Activated naive CD4-positive, alpha-beta T cell treated with anti-CD3 and anti-CD28 coated beads, Interleukin-2, amount 10 ng/mL, durations not matched to agents 7 days and 5 days (primary cell): ENCODE results near the gene PREX1.

Source experiments
- CTCF ChIA-PET: fragments of 350-600 bp; sonication (Branson Sonifier 250); formaldehyde crosslinking; loops from one replicate; lab custom pipeline; 2021; ENCODE audit warnings: antibody characterized with exemption; lab: Charles Lee
- DNase-seq: peaks from one replicate; pipeline ENCODE4 v3.0.0-alpha.2; 2020
- H3K27ac Mint-ChIP-seq: one replicate; pipeline ENCODE4 v1.8.0; 2021; ENCODE audit warnings: mild to moderate bottlenecking, moderate library complexity, mixed read lengths
- H3K27me3 Mint-ChIP-seq: one replicate; pipeline ENCODE4 v1.8.0; 2021; ENCODE audit warnings: mild to moderate bottlenecking, mixed read lengths
- H3K36me3 Mint-ChIP-seq: one replicate; pipeline ENCODE4 v1.8.0; 2021; ENCODE audit warnings: mixed read lengths
- H3K4me1 Mint-ChIP-seq: one replicate; pipeline ENCODE4 v1.8.0; 2021; ENCODE audit warnings: mixed read lengths
- H3K4me3 Mint-ChIP-seq: one replicate; pipeline ENCODE4 v1.8.0; 2021; ENCODE audit warnings: mild to moderate bottlenecking, moderate library complexity, mixed read lengths
- H3K9me3 Mint-ChIP-seq: one replicate; pipeline ENCODE4 v1.8.0; 2021; ENCODE audit warnings: mixed read lengths

PREX1 gene

DNA sequence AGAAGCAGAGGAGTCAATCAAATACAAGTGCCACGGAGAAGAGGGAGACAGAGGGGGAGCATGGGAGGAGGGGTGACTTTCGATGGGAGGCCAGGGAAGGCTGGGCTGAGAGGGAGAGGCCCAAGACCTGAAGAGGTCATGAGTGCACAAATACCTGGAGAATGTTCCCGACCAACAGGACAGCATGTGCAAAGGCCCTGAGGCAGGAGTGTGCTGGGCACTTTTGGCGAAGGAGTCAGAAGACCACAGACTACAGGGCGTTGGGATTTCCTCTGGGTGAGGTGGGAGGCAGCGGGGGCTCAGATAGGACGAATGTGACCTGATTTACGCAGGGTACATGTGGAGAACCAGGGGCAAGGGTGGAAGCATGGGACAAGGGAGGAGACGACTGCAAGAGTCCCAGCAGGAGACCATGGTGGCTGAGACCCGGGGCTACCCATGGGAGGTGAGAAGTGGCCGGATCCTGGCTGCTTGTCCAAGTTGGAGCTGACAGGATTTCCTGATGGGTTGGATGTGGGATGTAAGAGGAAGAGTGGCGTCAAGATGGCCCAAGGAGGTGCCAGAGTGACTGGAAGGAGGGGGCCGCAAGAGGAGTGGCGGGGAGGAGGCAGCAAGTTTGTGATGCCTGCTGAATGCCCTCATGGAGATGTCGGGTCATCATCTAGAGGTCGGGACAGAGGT is 23.4 kb downstream of the PREX1 start:
- CTCF ChIA-PET = no interaction called here
- peaks cover 47% of the 10 kb centered on the region for H3K36me3 Mint-ChIP-seq
- no peak overlapping the region for H3K4me3 Mint-ChIP-seq
- peaks cover 24% of the 10 kb centered on the region for H3K9me3 Mint-ChIP-seq
- H3K27ac Mint-ChIP-seq = no peak overlapping the region
- no peak for DNase-seq
- H3K27me3 Mint-ChIP-seq = peaks cover 19% of the 10 kb centered on the region
- peaks cover 22% of the 10 kb centered on the region for H3K4me1 Mint-ChIP-seq

GRCh38 chr20:48803176-48804053 is 24.4 kb downstream of the PREX1 start:
- H3K27ac Mint-ChIP-seq = no peak overlapping the region
- peaks cover 18% of the 10 kb centered on the region for H3K9me3 Mint-ChIP-seq
- peaks cover 18% of the 10 kb centered on the region for H3K4me1 Mint-ChIP-seq
- no peak for DNase-seq
- H3K27me3 Mint-ChIP-seq = peaks cover 16% of the 10 kb centered on the region
- peaks cover 39% of the 10 kb centered on the region for H3K36me3 Mint-ChIP-seq
- CTCF ChIA-PET = no interaction called here
- H3K4me3 Mint-ChIP-seq = no peak overlapping the region

DNA sequence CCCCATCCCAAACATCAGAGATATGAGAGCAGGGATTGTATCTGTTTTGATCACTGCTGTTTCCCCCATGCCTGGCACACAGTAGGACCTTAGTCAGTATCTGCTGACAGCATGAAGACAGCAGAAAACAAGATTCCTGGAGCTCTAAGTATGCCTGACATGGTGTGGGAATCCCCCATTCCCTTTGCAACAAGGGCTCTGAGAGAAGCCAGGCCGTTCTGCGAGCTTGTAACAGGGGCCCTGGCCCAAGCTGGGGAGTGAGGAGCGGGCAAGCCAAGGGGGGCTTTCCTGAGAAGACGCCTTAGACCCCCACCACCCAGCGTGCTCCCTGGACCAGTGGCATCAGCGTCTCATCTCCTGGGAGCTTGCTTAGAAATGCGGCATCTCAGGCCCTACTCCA is 25.2 kb downstream of the PREX1 start:
- no peak overlapping the region for H3K27ac Mint-ChIP-seq
- peaks cover 16% of the 10 kb centered on the region for H3K9me3 Mint-ChIP-seq
- H3K36me3 Mint-ChIP-seq = peaks cover 34% of the 10 kb centered on the region
- no peak overlapping the region for H3K4me3 Mint-ChIP-seq
- CTCF ChIA-PET = no interaction called here
- DNase-seq = no peak
- H3K4me1 Mint-ChIP-seq = peaks cover 23% of the 10 kb centered on the region
- H3K27me3 Mint-ChIP-seq = peaks cover 17% of the 10 kb centered on the region

GRCh38 chr20:48802216-48802615 is 25.6 kb downstream of the PREX1 start:
- Mint-ChIP-seq H3K36me3 (peaks cover 29% of the 10 kb centered on the region), H3K27me3 (peaks cover 18% of the 10 kb centered on the region), H3K9me3 (peaks cover 12% of the 10 kb centered on the region), H3K4me3 (no peak overlapping the region), H3K4me1 (peaks cover 26% of the 10 kb centered on the region), H3K27ac (no peak overlapping the region)
- CTCF ChIA-PET = no interaction called here
- DNase-seq = no peak

DNA sequence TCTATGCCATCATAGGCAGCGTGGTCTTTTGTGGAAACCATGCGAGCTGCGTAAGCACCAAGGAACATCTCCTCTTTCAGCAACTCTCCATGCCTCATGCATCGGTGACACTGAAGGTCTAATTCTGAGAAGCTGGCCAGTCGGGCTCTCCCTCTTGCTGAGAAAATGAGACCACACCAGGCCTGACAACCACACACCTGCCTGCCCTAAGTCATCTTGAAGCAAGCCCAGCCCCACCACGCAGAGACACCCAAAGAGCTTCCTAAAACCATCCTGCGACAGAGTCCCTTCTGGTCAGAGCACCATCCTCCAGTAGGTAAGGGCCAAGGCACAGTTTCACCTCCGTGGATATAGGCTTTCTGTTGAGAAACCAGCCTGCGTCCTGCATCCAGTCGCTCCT is 26.6 kb downstream of the PREX1 start:
- Mint-ChIP-seq H3K9me3 (peaks cover 3% of the 10 kb centered on the region), H3K4me1 (peaks cover 26% of the 10 kb centered on the region), H3K4me3 (no peak overlapping the region), H3K36me3 (peaks cover 21% of the 10 kb centered on the region), H3K27me3 (peaks cover 18% of the 10 kb centered on the region), H3K27ac (no peak overlapping the region)
- no peak for DNase-seq
- CTCF ChIA-PET = interaction anchor here (1.0 kb wide), 1 partner anchor 104 kb away, joined by 3 read pairs; no protein-coding TSS in a partner anchor

DNA sequence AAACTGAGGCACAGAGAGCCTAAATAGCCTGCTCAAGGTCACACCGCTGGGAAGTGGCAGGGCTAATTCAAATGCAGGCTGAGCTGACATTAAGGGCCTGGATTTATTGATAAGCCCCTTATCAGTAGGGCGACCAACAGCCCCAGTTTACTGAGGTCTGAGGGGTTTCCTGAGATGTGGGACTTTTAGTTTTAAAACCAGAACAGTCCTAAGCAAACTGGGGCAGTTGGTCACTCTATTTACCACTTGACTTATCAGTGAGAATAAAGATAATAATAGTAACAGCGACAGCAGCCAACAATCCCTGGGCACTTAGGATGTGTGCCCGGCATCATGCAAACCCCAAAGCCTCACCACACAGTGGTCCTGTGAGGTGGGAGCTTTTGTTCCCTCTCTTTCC is 27.6 kb downstream of the PREX1 start:
- H3K4me3 Mint-ChIP-seq = no peak overlapping the region

DNA sequence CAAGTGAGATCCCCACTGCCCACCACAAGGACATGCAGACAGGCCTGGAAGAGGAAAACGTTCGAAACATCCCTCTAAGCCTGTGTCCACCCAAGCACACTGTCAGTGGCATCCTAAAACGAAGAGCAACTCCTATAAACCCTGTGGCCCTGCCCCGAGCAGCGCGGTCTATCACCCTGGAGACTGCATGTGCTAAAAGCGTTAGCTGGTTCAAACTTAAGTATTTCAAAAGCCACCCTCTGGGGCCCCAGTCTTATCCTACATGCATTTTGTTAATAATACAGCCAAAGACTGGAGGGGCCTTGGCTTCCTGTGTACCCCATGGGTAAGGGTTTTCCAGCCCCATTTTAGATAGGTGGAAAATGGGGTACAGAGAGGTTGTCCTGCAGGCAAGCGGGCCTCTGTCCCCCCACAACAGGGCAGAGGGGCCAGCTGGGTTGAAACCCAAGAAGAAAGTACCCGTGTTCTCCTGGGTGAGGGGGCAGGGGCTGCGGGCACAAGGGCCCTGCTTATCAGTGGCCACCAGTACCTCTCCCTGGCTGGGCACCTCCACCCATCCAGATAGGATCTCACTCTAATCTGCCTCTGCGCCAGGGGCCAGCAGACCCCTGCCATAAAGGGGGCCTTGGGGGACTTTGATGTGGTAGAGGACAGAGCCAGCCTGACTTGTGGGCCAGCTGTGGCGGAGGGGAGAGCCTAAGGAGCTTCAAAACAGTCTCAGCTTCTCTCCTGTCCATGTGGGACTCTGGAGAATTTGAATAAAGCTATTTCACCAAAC is 28.3 kb downstream of the PREX1 start:
- DNase-seq = no peak
- Mint-ChIP-seq H3K4me3 (no peak overlapping the region), H3K4me1 (peaks cover 30% of the 10 kb centered on the region), H3K27ac (peak overlapping the region; percentile 71), H3K9me3 (peaks cover 3% of the 10 kb centered on the region), H3K27me3 (peaks cover 16% of the 10 kb centered on the region), H3K36me3 (peaks cover 14% of the 10 kb centered on the region)
- CTCF ChIA-PET = no interaction called here

More for the DNA sequence above, 27.6 kb downstream of the PREX1 start:
- Mint-ChIP-seq H3K4me1 (peaks cover 30% of the 10 kb centered on the region), H3K27me3 (peaks cover 18% of the 10 kb centered on the region), H3K9me3 (peaks cover 3% of the 10 kb centered on the region), H3K36me3 (peaks cover 21% of the 10 kb centered on the region), H3K27ac (no peak overlapping the region)
- no peak for DNase-seq
- CTCF ChIA-PET = interaction anchor here (1.0 kb wide), 1 partner anchor 105 kb away, joined by 3 read pairs; no protein-coding TSS in a partner anchor

DNA sequence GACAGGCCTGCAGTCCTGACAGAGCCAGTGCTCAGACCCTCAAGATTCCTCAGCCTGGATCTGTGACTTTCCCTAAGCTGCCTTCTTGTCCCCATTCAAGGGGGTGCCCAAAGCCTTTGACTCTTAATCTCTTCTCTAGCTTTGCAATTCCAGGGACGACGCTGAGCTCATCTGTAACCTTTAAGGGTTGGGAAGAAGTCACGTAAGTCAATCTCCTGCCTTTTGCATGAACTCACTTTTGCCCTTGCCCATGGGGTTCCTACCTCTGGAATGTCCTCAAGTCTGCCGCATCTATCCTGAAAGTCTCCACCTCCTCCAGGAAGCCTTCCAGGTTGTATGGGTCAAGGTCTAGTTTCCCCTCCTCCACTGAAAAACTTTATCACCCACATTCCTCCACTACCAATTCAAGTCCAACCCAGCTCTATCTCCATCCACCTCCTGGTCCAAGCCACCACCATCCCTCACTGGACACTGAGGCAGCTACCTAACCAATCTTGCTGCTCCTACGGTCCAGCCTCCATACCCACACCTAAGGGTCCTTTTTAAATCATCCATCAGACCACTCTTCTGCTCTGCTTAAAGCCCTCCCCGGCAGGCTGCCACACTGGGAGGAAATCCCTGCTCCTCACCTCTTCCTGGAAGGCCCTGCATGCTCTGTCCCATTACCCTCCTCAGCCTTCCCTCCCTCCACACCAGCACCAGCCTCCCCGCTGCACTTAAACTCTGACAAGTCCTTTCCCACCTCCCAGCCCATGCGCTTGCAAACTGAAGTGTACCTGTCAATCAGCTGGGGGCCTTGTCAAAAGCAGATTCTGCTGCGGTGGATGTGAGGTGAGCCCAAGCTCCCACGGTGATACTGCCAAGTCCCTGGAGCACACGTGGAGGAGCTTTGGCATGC is 29.7 kb downstream of the PREX1 start:
- peaks cover 11% of the 10 kb centered on the region for H3K36me3 Mint-ChIP-seq
- H3K9me3 Mint-ChIP-seq = no peaks in the 10 kb centered on the region
- H3K27me3 Mint-ChIP-seq = peaks cover 20% of the 10 kb centered on the region
- no peak overlapping the region for H3K4me3 Mint-ChIP-seq
- CTCF ChIA-PET = no interaction called here
- no peak for DNase-seq
- peaks cover 24% of the 10 kb centered on the region for H3K4me1 Mint-ChIP-seq
- no peak overlapping the region for H3K27ac Mint-ChIP-seq

GRCh38 chr20:48797275-48797825 is 30.4 kb downstream of the PREX1 start:
- Mint-ChIP-seq H3K4me3 (no peak overlapping the region), H3K9me3 (no peaks in the 10 kb centered on the region), H3K27me3 (peaks cover 20% of the 10 kb centered on the region), H3K36me3 (peaks cover 9% of the 10 kb centered on the region), H3K4me1 (peaks cover 22% of the 10 kb centered on the region), H3K27ac (no peak overlapping the region)
- no peak for DNase-seq
- CTCF ChIA-PET = no interaction called here

DNA sequence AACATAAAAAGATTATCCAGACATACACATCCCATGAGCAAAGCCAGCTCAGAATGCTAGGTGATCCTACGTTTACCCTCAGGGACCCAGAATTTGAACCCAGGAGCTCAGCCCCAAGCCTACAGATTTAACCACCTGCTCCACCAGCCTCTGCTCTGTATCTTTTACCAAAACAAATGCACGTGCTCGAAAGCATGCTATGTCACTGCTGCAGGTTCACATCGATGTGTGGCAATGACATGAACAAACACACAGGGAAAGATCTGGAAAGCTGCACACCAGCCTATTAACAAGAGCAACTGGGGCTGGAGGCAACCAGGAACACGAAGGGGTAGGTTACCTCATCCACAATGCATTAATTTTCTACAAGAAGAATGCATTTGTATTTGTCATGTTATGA is 32.1 kb downstream of the PREX1 start:
- H3K27me3 Mint-ChIP-seq = peaks cover 20% of the 10 kb centered on the region
- CTCF ChIA-PET = no interaction called here
- no peak for DNase-seq
- H3K27ac Mint-ChIP-seq = no peak overlapping the region
- no peak overlapping the region for H3K4me3 Mint-ChIP-seq
- H3K36me3 Mint-ChIP-seq = peaks cover 7% of the 10 kb centered on the region
- H3K9me3 Mint-ChIP-seq = no peaks in the 10 kb centered on the region
- peaks cover 27% of the 10 kb centered on the region for H3K4me1 Mint-ChIP-seq

DNA sequence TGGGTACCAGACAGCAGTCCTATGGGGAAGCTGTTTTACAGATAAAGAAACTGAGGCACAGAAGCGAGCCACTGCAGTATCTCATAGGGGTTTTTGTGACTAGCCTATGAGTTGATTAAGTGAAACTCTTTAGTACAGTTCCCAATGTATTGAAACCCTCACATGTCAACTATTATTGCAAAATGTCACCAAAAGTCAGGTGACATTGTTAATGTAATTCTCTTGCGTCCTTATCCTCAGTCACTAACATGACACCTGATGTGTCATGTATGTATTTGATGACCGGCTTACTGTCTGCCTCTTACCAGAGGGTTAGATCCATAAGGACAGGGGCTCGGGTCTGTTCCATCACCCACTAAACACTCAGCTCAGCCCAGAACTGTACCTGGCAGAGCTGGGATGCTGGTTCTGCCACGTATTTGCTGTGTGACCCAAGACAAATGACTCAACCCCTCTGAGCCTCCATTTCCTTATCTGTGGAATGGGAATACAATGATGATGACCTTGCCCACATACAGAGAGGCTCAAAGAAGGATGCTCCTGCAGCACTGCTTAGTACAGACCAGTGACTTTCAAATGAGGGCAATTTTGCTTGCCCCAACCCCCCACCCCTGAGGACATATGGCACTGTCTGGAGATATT is 32.9 kb downstream of the PREX1 start:
- Mint-ChIP-seq H3K27ac (no peak overlapping the region), H3K9me3 (no peaks in the 10 kb centered on the region), H3K4me3 (no peak overlapping the region), H3K36me3 (peaks cover 8% of the 10 kb centered on the region), H3K27me3 (peaks cover 24% of the 10 kb centered on the region), H3K4me1 (peaks cover 35% of the 10 kb centered on the region)
- no peak for DNase-seq
- CTCF ChIA-PET = no interaction called here

GRCh38 chr20:48794360-48794759 is 33.4 kb downstream of the PREX1 start:
- DNase-seq = no peak
- H3K9me3 Mint-ChIP-seq = no peaks in the 10 kb centered on the region
- CTCF ChIA-PET = no interaction called here
- H3K4me3 Mint-ChIP-seq = no peak overlapping the region
- H3K36me3 Mint-ChIP-seq = peaks cover 13% of the 10 kb centered on the region
- H3K27ac Mint-ChIP-seq = no peak overlapping the region
- H3K27me3 Mint-ChIP-seq = peaks cover 27% of the 10 kb centered on the region
- H3K4me1 Mint-ChIP-seq = peaks cover 41% of the 10 kb centered on the region

- no peaks in the 10 kb centered on the region for H3K9me3 Mint-ChIP-seq
- H3K36me3 Mint-ChIP-seq = peaks cover 19% of the 10 kb centered on the region
- no peak overlapping the region for H3K27ac Mint-ChIP-seq
- peaks cover 47% of the 10 kb centered on the region for H3K4me1 Mint-ChIP-seq
- peaks cover 33% of the 10 kb centered on the region for H3K27me3 Mint-ChIP-seq
- CTCF ChIA-PET = no interaction called here
- no peak overlapping the region for H3K4me3 Mint-ChIP-seq
- no peak for DNase-seq
Measured at GRCh38 chr20:48793776-48794175, 34.0 kb downstream of the PREX1 start.
